K562 (cell line): ENCODE data around the gene TOP3A. TPM values are rescaled to one million over a fixed set of nuclear protein-coding genes. Genes with fewer than 3 reads are reported as not detected.
A peak's percentile ranks its signal among the peaks of the same experiment; 100 is the strongest.

ENCODE experiments used
- ATAC-seq: fragments of 200-7000 bp; cut with Tn5 transposase; 3 replicates; pipeline ENCODE4 v1.9.1; 2020; ENCODE audit warnings: moderate library complexity
- BruUV-seq: library from RNA; stranded (reverse); fragments of 400-500 nt; replicated peaks from 2 replicates; lab custom pipeline; 2021; lab: Mats Ljungman, UMichigan
- CTCF ChIA-PET: fragments of 300-600 bp; formaldehyde crosslinking; extraction: SDS; loops from one replicate; lab custom pipeline; 2021; ENCODE audit warnings: low intra/inter-chr PET ratio; lab: Yijun Ruan, JAX
- POLR2A ChIA-PET: fragments of 300-600, 350-650 bp; sonication (Branson Sonifier 250); formaldehyde crosslinking; extraction: SDS; loops from one replicate; lab custom pipeline; 2021; ENCODE audit warnings: antibody characterized with exemption, inconsistent platforms; lab: Yijun Ruan, JAX
- DNase-seq, 4 experiments: peaks; one replicate each; pipeline versions ENCODE4 v3.0.0 to v3.0.0-alpha.2; 2011 to 2018; ENCODE audit warnings: low spot score in 3 of 4, mixed read lengths in 3 of 4; ENCODE audit errors: extremely low read depth in 1 of 4
- FAIRE-seq: peaks from 2 replicates; lab custom pipeline; 2011; peaks lifted over from hg19 to GRCh38; lab: Jason Lieb, UNC
- H2AFZ ChIP-seq: 2 replicates; pipeline ENCODE4 v1.6.0; 2011; ENCODE audit warnings: low read depth, low read length, control low read depth, inconsistent platforms
- H3K27ac ChIP-seq: fragments of 200-600 bp; 3 replicates; pipeline ENCODE4 v1.8.0; 2011; ENCODE audit warnings: low read depth, mild to moderate bottlenecking, control low read depth, inconsistent platforms, low read length, moderate library complexity, mixed read lengths; ENCODE audit errors: extremely low read depth
- H3K27me3 ChIP-seq, 2 experiments: fragments of 300-600 bp in 1 of 2; 2 replicates in 1 of 2; 3 replicates in 1 of 2; pipeline versions ENCODE4 v1.6.0 to v1.8.0; 2011; ENCODE audit warnings: inconsistent platforms in 2 of 2, low read length in 2 of 2, mild to moderate bottlenecking in 1 of 2, mixed read lengths in 1 of 2, moderate library complexity in 1 of 2; ENCODE audit not compliant: control insufficient read depth in 2 of 2, insufficient read depth in 2 of 2
- H3K36me3 ChIP-seq: fragments of 300-600 bp; 3 replicates; pipeline ENCODE4 v1.8.0; 2011; ENCODE audit warnings: mild to moderate bottlenecking, low read length, inconsistent platforms; ENCODE audit not compliant: control insufficient read depth, insufficient read depth
- H3K4me1 ChIP-seq, 2 experiments: fragments of 200-600 bp in 1 of 2; replicated peaks in 1 of 2; 2 replicates in 1 of 2; 3 replicates in 1 of 2; pipeline versions ENCODE4 v1.5.1 to v1.8.0; 2011; ENCODE audit warnings: inconsistent platforms in 2 of 2, low read length in 2 of 2, mild to moderate bottlenecking in 1 of 2, mixed read lengths in 1 of 2, moderate library complexity in 1 of 2; ENCODE audit not compliant: control insufficient read depth in 2 of 2, insufficient read depth in 2 of 2
- H3K4me2 ChIP-seq: 2 replicates; pipeline ENCODE4 v1.6.1; 2011; ENCODE audit warnings: low read length, control low read depth, inconsistent platforms, mixed read lengths; ENCODE audit not compliant: insufficient read depth
- H3K4me3 ChIP-seq: fragments of 200-600 bp; sonication (generic), shearing (Covaris generic); 2 replicates; pipeline ENCODE4 v1.5.1; 2016; ENCODE audit warnings: control low read depth, inconsistent platforms
- H3K79me2 ChIP-seq: fragments of 200-600 bp; 3 replicates; pipeline ENCODE4 v1.8.0; 2011; ENCODE audit warnings: low read length, inconsistent platforms; ENCODE audit not compliant: control insufficient read depth, insufficient read depth
- H3K9ac ChIP-seq, 2 experiments: 2 replicates each; pipeline versions ENCODE4 v1.6.0 to v1.6.1; 2011; ENCODE audit warnings: low read depth in 2 of 2, low read length in 2 of 2, control low read depth in 1 of 2, inconsistent platforms in 1 of 2, mild to moderate bottlenecking in 1 of 2, mixed read lengths in 1 of 2; ENCODE audit not compliant: insufficient read depth in 1 of 2
- H3K9me1 ChIP-seq: one replicate; pipeline ENCODE4 v1.6.0; 2011; ENCODE audit warnings: inconsistent platforms, mild to moderate bottlenecking, low read length, moderate library complexity; ENCODE audit not compliant: control insufficient read depth, insufficient read depth
- H3K9me3 ChIP-seq: replicated peaks from 2 replicates; pipeline ENCODE4 v1.5.1; 2011; ENCODE audit warnings: low read depth, low read length, inconsistent platforms; ENCODE audit not compliant: control insufficient read depth, insufficient read depth
- H4K20me1 ChIP-seq: replicated peaks from 2 replicates; pipeline ENCODE4 v1.6.1; 2011; ENCODE audit warnings: low read length, inconsistent platforms, mixed read lengths; ENCODE audit not compliant: control insufficient read depth, insufficient read depth
- DIDO1 ChIP-seq: fragments of 450-650 bp; IDR thresholded peaks from 2 replicates; pipeline ENCODE4 v1.6.1; 2016; ENCODE audit warnings: low read depth, missing biosample characterization, missing genetic modification characterization
- ILF3 ChIP-seq: fragments of 450-650 bp; IDR thresholded peaks from 2 replicates; pipeline ENCODE4 v1.6.1; 2018; ENCODE audit warnings: antibody characterized with exemption, mild to moderate bottlenecking, moderate library complexity, borderline replicate concordance
- NFXL1 ChIP-seq: fragments of 450-650 bp; formaldehyde crosslinking; IDR thresholded peaks from 2 replicates; pipeline ENCODE4 v1.4.0; 2021; ENCODE audit warnings: mild to moderate bottlenecking
- POLR2G ChIP-seq: fragments of 200-400 bp; formaldehyde crosslinking; IDR thresholded peaks from 2 replicates; pipeline ENCODE4 v1.6.1; 2017; ENCODE audit warnings: low read depth, mild to moderate bottlenecking, antibody characterized with exemption, low read length, moderate library complexity
- ZBTB33 ChIP-seq: sonication (generic); formaldehyde crosslinking; IDR thresholded peaks from 2 replicates; pipeline ENCODE4 v1.8.1; 2023; ENCODE audit warnings: mild to moderate bottlenecking, missing genetic modification reagents
- ZNF561 ChIP-seq: fragments of 450-650 bp; formaldehyde crosslinking; conservative IDR thresholded peaks from 2 replicates; pipeline ENCODE4 v1.4.0; 2020; ENCODE audit warnings: mild to moderate bottlenecking, moderate library complexity
- WGBS: fragments of 100-300 bp; shearing (Covaris generic); methylation state at CpG from one replicate; pipeline ENCODE4 v1.1.6; 2016; ENCODE audit warnings: low coverage, mixed read lengths; ENCODE audit not compliant: insufficient coverage; ENCODE audit errors: missing lambda C conversion rate; 5-methylcytosine and 5-hydroxymethylcytosine counted together
- in situ Hi-C: fragments of 300-500 bp; cut with MboI; formaldehyde crosslinking; loops from 4 replicates; pipeline ENCODE4 v1.15.0; 2018; ENCODE audit warnings: inconsistent platforms, mixed read lengths
- intact Hi-C: fragments of 100-400 bp; cut with micrococcal nuclease; formaldehyde crosslinking; loops from 2 replicates; pipeline ENCODE4 v1.14.2; 2022
- polyA plus RNA-seq, 8 experiments: library from polyadenylated mRNA; depleted of rRNA in 4 of 8; stranded (reverse) in 5 of 8; unstranded in 3 of 8; fragments of >200 nt; fragmentation: Nextera tagmentation in 2 of 8; fragmentation: Illumina TruSeq in 1 of 8; extraction: Ambion mirVana in 2 of 8; extraction: Trizol in 1 of 8; gene quantifications; 2 replicates each; pipeline versions ENCODE4 v1.2.1 to v1.2.3, GENCODE V29; 2011 to 2014; ENCODE audit warnings: inconsistent platforms in 1 of 8, missing spikeins in 1 of 8
- total RNA-seq, 7 experiments: library from RNA; depleted of rRNA in 6 of 7; stranded (reverse); fragments of >200 nt in 6 of 7; fragmentation: Illumina TruSeq in 2 of 7; extraction: Trizol in 2 of 7; gene quantifications; 2 replicates each; pipeline versions ENCODE4 v1.2.1 to v1.2.3, GENCODE V29; 2011 to 2021; ENCODE audit warnings: low replicate concordance in 1 of 7

The TOP3A gene
- total and polyA plus RNA-seq, 9 of the 15 experiments (the other 6 are each of a cell fraction or from before 2014, with no cell fraction given), result 5.2 to 49.7 (median 24.7) TPM

GRCh38 chr17:18245038-18245776 lies 69.6 kb downstream of the TOP3A start:
- in situ Hi-C loops, result no loop called here
- no peak for FAIRE-seq
- Histone ChIP-seq H3K4me2 (no peak overlapping the region), H3K27me3 (no peaks in the 10 kb centered on the region), H3K9ac (no peak overlapping the region), H4K20me1 (peaks cover 3% of the 10 kb centered on the region; the same call in 1 of the 2 replicates), H2AFZ (no peak overlapping the region), H3K4me3 (no peak overlapping the region), H3K9me3 (no peaks in the 10 kb centered on the region), H3K27ac (no peak overlapping the region), H3K36me3 (peaks cover 38% of the 10 kb centered on the region; the same call in 2 of the 3 replicates), H3K79me2 (no peaks in the 10 kb centered on the region), H3K9me1 (peaks cover 2% of the 10 kb centered on the region), H3K4me1 (peaks cover 3 to 34% of the 10 kb centered on the region in 2 experiments; a peak in 4 of 5 replicates)
- CTCF ChIA-PET, result no interaction called here
- TSS peak; percentile 75 for BruUV-seq
- no peak for ATAC-seq
- intact Hi-C loops, result loop anchor here (5.0 kb wide), 1 partner anchor 72 kb away; the partner anchor contains the start of gene SMCR8
- POLR2A ChIA-PET, result no interaction called here
- DNase-seq, result no peak
- 98% methylated on average over 5 of the region's 21 CpGs for WGBS
- TF ChIP-seq POLR2G, result peak; percentile 48; the same call in 1 of the 2 replicates
- no peak for TF ChIP-seq ZNF561 (CRISPR knock-in tag)

GRCh38 chr17:18241229-18241871 lies 73.4 kb downstream of the TOP3A start:
- Histone ChIP-seq H3K4me3 (no peak overlapping the region), H3K9me1 (no peaks in the 10 kb centered on the region), H4K20me1 (no peaks in the 10 kb centered on the region), H3K9ac (no peak overlapping the region), H3K9me3 (no peaks in the 10 kb centered on the region), H3K4me2 (no peak overlapping the region), H2AFZ (no peak overlapping the region), H3K27me3 (no peaks in the 10 kb centered on the region), H3K36me3 (peaks cover 17% of the 10 kb centered on the region; the same call in 2 of the 3 replicates), H3K79me2 (no peaks in the 10 kb centered on the region), H3K4me1 (peaks cover 0 to 18% of the 10 kb centered on the region in 2 experiments; a peak in 2 of 5 replicates), H3K27ac (no peak overlapping the region)
- WGBS, result 71% methylated on average over 20 of the region's 28 CpGs
- ChIA-PET CTCF (no interaction called here), POLR2A (no interaction called here)
- ATAC-seq, result no peak
- BruUV-seq, result no TSS peak
- no peak for FAIRE-seq
- in situ Hi-C loops (no loop called here), intact Hi-C loops (no loop called here)
- TF ChIP-seq ILF3 (no peak), ZBTB33 (peak; percentile 78; the same call in 1 of the 2 replicates), NFXL1 (CRISPR knock-in tag) (no peak), DIDO1 (tag) (no peak)
- no peak for DNase-seq
